H1 (cell line): ENCODE data around the gene CHAC2. TPM values are rescaled to one million over a fixed set of nuclear protein-coding genes. Genes with fewer than 3 reads are reported as not detected.
A peak's percentile ranks its signal among the peaks of the same experiment; 100 is the strongest.
"Not testable (repeated sequence)": the region's sequence is repeated elsewhere in the genome, so short reads cannot be mapped to it uniquely, and the experiment has no call there.

Source experiments
- CTCF ChIA-PET: fragments of 300-600 bp; sonication (Branson Sonifier 250); formaldehyde crosslinking; loops from one replicate; lab custom pipeline; 2021; ENCODE audit not compliant: partially characterized antibody; lab: Charles Lee
- POLR2A ChIA-PET: fragments of 300-600 bp; sonication (Branson Sonifier 250); formaldehyde crosslinking; loops from one replicate; lab custom pipeline; 2021; ENCODE audit warnings: inconsistent platforms; ENCODE audit not compliant: partially characterized antibody; lab: Charles Lee
- DNase-seq, 2 experiments: peaks; one replicate each; pipeline versions ENCODE4 v3.0.0 to v3.0.0-alpha.2; 2010 to 2022; ENCODE audit warnings: low spot score in 2 of 2, low read depth in 1 of 2, mixed read lengths in 1 of 2
- FAIRE-seq: peaks from 2 replicates; lab custom pipeline; 2011; peaks lifted over from hg19 to GRCh38; lab: Jason Lieb, UNC
- H2AFZ ChIP-seq: 2 replicates; pipeline ENCODE4 v1.8.1; 2012; ENCODE audit warnings: low read length, inconsistent platforms
- H2AK5ac ChIP-seq: 2 replicates; pipeline ENCODE4 v1.6.1; 2013; ENCODE audit warnings: low read depth, low read length
- H2BK120ac ChIP-seq: replicated peaks from 2 replicates; pipeline ENCODE3; 2013; ENCODE audit warnings: low read depth, low read length, inconsistent platforms
- H2BK12ac ChIP-seq: 2 replicates; pipeline ENCODE4 v1.6.1; 2013; ENCODE audit warnings: low read depth, low read length
- H2BK15ac ChIP-seq: 2 replicates; pipeline ENCODE4 v1.6.1; 2013; ENCODE audit warnings: low read length
- H2BK20ac ChIP-seq: 2 replicates; pipeline ENCODE4 v1.6.1; 2013; ENCODE audit warnings: low read length
- H2BK5ac ChIP-seq: 2 replicates; pipeline ENCODE4 v1.6.1; 2013; ENCODE audit warnings: low read depth, low read length
- H3K14ac ChIP-seq: 2 replicates; pipeline ENCODE4 v1.6.1; 2013; ENCODE audit warnings: inconsistent platforms; ENCODE audit not compliant: insufficient read length
- H3K18ac ChIP-seq: 2 replicates; pipeline ENCODE4 v1.6.1; 2013; ENCODE audit warnings: low read length; ENCODE audit errors: extremely low read depth
- H3K23ac ChIP-seq: 2 replicates; pipeline ENCODE4 v1.6.1; 2013; ENCODE audit warnings: inconsistent platforms; ENCODE audit not compliant: insufficient read length
- H3K23me2 ChIP-seq: 2 replicates; pipeline ENCODE4 v1.6.1; 2013; ENCODE audit warnings: low read depth, low read length
- H3K27ac ChIP-seq: 2 replicates; pipeline ENCODE4 v1.6.1; 2011; ENCODE audit warnings: low read depth, low read length, inconsistent platforms
- H3K27me3 ChIP-seq, 4 experiments: replicated peaks in 1 of 4; 1 replicate in 1 of 4; 2 replicates in 3 of 4; pipeline versions ENCODE4 v1.6.1 to v1.8.1; 2011 to 2013; ENCODE audit warnings: low read length in 3 of 4, mild to moderate bottlenecking in 3 of 4, inconsistent platforms in 2 of 4, mixed read lengths in 2 of 4, moderate library complexity in 1 of 4; ENCODE audit not compliant: control insufficient read depth in 3 of 4, insufficient read depth in 3 of 4; ENCODE audit errors: extremely low read depth in 1 of 4
- H3K36me3 ChIP-seq, 4 experiments: 2 replicates each; pipeline versions ENCODE4 v1.6.1 to v1.8.1; 2011 to 2013; ENCODE audit warnings: mild to moderate bottlenecking in 4 of 4, low read length in 3 of 4, moderate library complexity in 2 of 4, control low read depth in 1 of 4, inconsistent platforms in 1 of 4; ENCODE audit not compliant: insufficient read depth in 4 of 4, control insufficient read depth in 2 of 4
- H3K4ac ChIP-seq: replicated peaks from 2 replicates; pipeline ENCODE3; 2013; ENCODE audit warnings: low read length, low read depth, mixed read lengths, inconsistent platforms; ENCODE audit not compliant: insufficient read length
- H3K4me1 ChIP-seq, 4 experiments: replicated peaks in 1 of 4; 1 replicate in 1 of 4; 2 replicates in 3 of 4; pipeline versions ENCODE4 v1.6.1 to v1.8.1; 2011 to 2013; ENCODE audit warnings: low read length in 3 of 4, inconsistent platforms in 2 of 4, mixed read lengths in 1 of 4; ENCODE audit not compliant: insufficient read depth in 4 of 4, control insufficient read depth in 3 of 4
- H3K4me2 ChIP-seq, 2 experiments: 2 replicates each; pipeline versions ENCODE4 v1.6.1 to v1.8.1; 2011 to 2013; ENCODE audit warnings: low read depth in 2 of 2, low read length in 2 of 2, control low read depth in 1 of 2, inconsistent platforms in 1 of 2, mild to moderate bottlenecking in 1 of 2; ENCODE audit not compliant: insufficient read depth in 1 of 2
- H3K4me3 ChIP-seq, 4 experiments: fragments of 200-600, 300-600 bp in 1 of 4; sonication (generic), shearing (Covaris generic), sonication (Bioruptor Twin) in 1 of 4; 2 replicates each; pipeline versions ENCODE4 v1.5.1 to v1.8.1; 2011 to 2016; ENCODE audit warnings: low read length in 4 of 4, low read depth in 3 of 4, control low read depth in 2 of 4, inconsistent platforms in 2 of 4, mild to moderate bottlenecking in 2 of 4, mixed read lengths in 1 of 4, moderate library complexity in 1 of 4; ENCODE audit not compliant: insufficient read depth in 2 of 4; ENCODE audit errors: extremely low read depth in 1 of 4
- H3K56ac ChIP-seq: replicated peaks from 2 replicates; pipeline ENCODE3; 2013; ENCODE audit warnings: low read depth, mild to moderate bottlenecking, mixed read lengths, low read length, inconsistent platforms; ENCODE audit not compliant: insufficient read length
- H3K79me1 ChIP-seq: 2 replicates; pipeline ENCODE4 v1.6.1; 2013; ENCODE audit warnings: low read depth, low read length, control low read depth
- H3K79me2 ChIP-seq, 2 experiments: 2 replicates each; pipeline versions ENCODE4 v1.6.1 to v1.8.1; 2012 to 2013; ENCODE audit warnings: low read length in 2 of 2, mild to moderate bottlenecking in 2 of 2, inconsistent platforms in 1 of 2; ENCODE audit not compliant: insufficient read depth in 2 of 2, control insufficient read depth in 1 of 2
- H3K9ac ChIP-seq, 4 experiments: replicated peaks in 1 of 4; 1 replicate in 1 of 4; 2 replicates in 3 of 4; pipeline versions ENCODE4 v1.6.1 to v1.8.1; 2011 to 2013; ENCODE audit warnings: low read depth in 3 of 4, low read length in 3 of 4, control low read depth in 2 of 4, mild to moderate bottlenecking in 2 of 4, moderate library complexity in 2 of 4, inconsistent platforms in 1 of 4; ENCODE audit errors: extremely low read depth in 1 of 4
- H3K9me3 ChIP-seq, 2 experiments: 2 replicates each; pipeline versions ENCODE4 v1.6.1 to v1.8.1; 2012 to 2013; ENCODE audit warnings: mild to moderate bottlenecking in 2 of 2, moderate library complexity in 2 of 2, control low read depth in 1 of 2, inconsistent platforms in 1 of 2, low read depth in 1 of 2, low read length in 1 of 2, mixed read lengths in 1 of 2; ENCODE audit not compliant: insufficient read depth in 2 of 2
- H4K20me1 ChIP-seq, 2 experiments: replicated peaks in 1 of 2; 2 replicates each; pipeline versions ENCODE3 to v1.8.1; 2011 to 2013; ENCODE audit warnings: inconsistent platforms in 2 of 2, low read length in 2 of 2, mild to moderate bottlenecking in 1 of 2; ENCODE audit not compliant: insufficient read depth in 2 of 2, control insufficient read depth in 1 of 2
- H4K5ac ChIP-seq: 2 replicates; pipeline ENCODE4 v1.6.1; 2013; ENCODE audit warnings: low read length, low read depth, mixed read lengths, inconsistent platforms; ENCODE audit not compliant: insufficient read length
- H4K8ac ChIP-seq: 2 replicates; pipeline ENCODE4 v1.8.0; 2013; ENCODE audit warnings: mild to moderate bottlenecking, moderate library complexity, low read length, inconsistent platforms; ENCODE audit not compliant: insufficient read depth; ENCODE audit errors: extremely low read depth
- H4K91ac ChIP-seq: replicated peaks from 2 replicates; pipeline ENCODE3; 2013; ENCODE audit warnings: low read length, mixed read lengths, inconsistent platforms; ENCODE audit not compliant: insufficient read length
- RAD21 ChIP-seq, 2 experiments: IDR thresholded peaks in 1 of 2; conservative IDR thresholded peaks in 1 of 2; 2 replicates each; pipeline ENCODE4 v1.6.1; 2011; ENCODE audit warnings: low read depth in 2 of 2, low read length in 2 of 2, improper control_type of control experiment in 1 of 2, inconsistent platforms in 1 of 2, mild to moderate bottlenecking in 1 of 2, moderate library complexity in 1 of 2
- WGBS, 2 experiments: shearing (Covaris generic) in 1 of 2; methylation state at CpG; one replicate each; pipeline versions ENCODE4 v1.1.6 to v1.1.7; 2013 to 2015; ENCODE audit warnings: low lambda C conversion rate in 2 of 2, mixed read lengths in 2 of 2, inconsistent platforms in 1 of 2, low coverage in 1 of 2, missing lambda C conversion rate in 1 of 2; ENCODE audit not compliant: insufficient replicate concordance in 2 of 2, insufficient coverage in 1 of 2, insufficient read length in 1 of 2; ENCODE audit errors: extremely low coverage in 1 of 2, missing lambda C conversion rate in 1 of 2; 5-methylcytosine and 5-hydroxymethylcytosine counted together
- polyA plus RNA-seq, 7 experiments: library from polyadenylated mRNA; depleted of rRNA in 3 of 7; stranded (reverse) in 5 of 7; unstranded in 2 of 7; fragments of >200 nt in 5 of 7; fragments of 200-250 nt in 2 of 7; gene quantifications; 1 replicate in 5 of 7; 2 replicates in 1 of 7; 4 replicates in 1 of 7; pipeline versions ENCODE4 v1.2.1 to v1.2.3, GENCODE V29; 2011 to 2013; ENCODE audit warnings: missing spikeins in 2 of 7, mixed read lengths in 2 of 7
- total RNA-seq: library from RNA; stranded (reverse); fragmentation: NEBNext Ultra II Directional; extraction: Animal tissue kit (Norgen Biotek cat#: 25700); gene quantifications from 2 replicates; pipeline ENCODE4 v1.2.1, GENCODE V29; 2021
- TF ChIP-seq, protein P1 (sequence below), 3 experiments: IDR thresholded peaks; 1 replicate in 2 of 3; 2 replicates in 1 of 3; pipeline versions ENCODE4 v1.5.1 to v1.6.1; 2011; ENCODE audit warnings: low read length in 3 of 3, mild to moderate bottlenecking in 3 of 3, inconsistent platforms in 2 of 3, low read depth in 1 of 3, moderate library complexity in 1 of 3; ENCODE audit not compliant: insufficient read depth in 1 of 3; ENCODE audit errors: control extremely low read depth in 1 of 3

CHAC2 gene
- total and polyA plus RNA-seq, 2 of the 8 experiments (the other 6 are each of a cell fraction or from before 2014, with no cell fraction given): 5.4 to 11.2 TPM

DNA sequence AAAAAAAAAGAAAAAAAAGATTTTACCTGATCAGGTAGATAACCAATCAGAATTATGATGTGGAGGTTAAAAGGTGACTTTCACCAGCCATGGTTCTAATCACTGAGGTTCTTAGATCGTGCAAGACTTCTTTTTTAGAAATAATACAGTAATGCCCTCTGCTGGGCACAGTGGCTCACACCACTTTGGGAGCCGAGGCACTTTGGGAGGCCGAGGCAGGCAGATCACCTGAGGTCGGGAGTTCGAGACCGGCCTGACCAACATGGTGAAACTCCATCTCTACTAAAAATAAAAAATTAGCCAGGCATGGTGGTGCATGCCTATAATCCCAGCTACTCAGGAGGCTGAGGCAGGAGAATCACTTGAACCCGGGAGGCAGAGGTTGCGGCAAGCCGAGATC lies 56.0 kb downstream of the CHAC2 start:
- H3K36me3 ChIP-seq, H3K79me2 ChIP-seq, H3K4me3 ChIP-seq, H2BK20ac ChIP-seq, H3K56ac ChIP-seq, H3K23me2 ChIP-seq, H3K4me1 ChIP-seq, H2BK12ac ChIP-seq, H2AFZ ChIP-seq, H4K91ac ChIP-seq, H3K79me1 ChIP-seq, H4K8ac ChIP-seq, H2BK120ac ChIP-seq, H4K20me1 ChIP-seq, H3K23ac ChIP-seq, H3K4ac ChIP-seq, H3K4me2 ChIP-seq, H3K9ac ChIP-seq, H3K9me3 ChIP-seq, H2BK15ac ChIP-seq, H4K5ac ChIP-seq, H3K14ac ChIP-seq, H2BK5ac ChIP-seq, DNase-seq, H2AK5ac ChIP-seq, CTCF ChIA-PET, H3K27me3 ChIP-seq, H3K18ac ChIP-seq: not testable (repeated sequence)
- 92% methylated on average over 9 of the region's 9 CpGs; no CpG with 5 or more reads in 1 of the 2 experiments for WGBS, 2 experiments
- TF ChIP-seq RAD21 (IDR thresholded peaks at IDR 0.05 in 1 of 2, conservative IDR thresholded peaks at IDR 0.05 in 1 of 2; ENCODE audit: low read depth in 2 of 2, low read length in 2 of 2): peak; percentile 36 to 55
- TF ChIP-seq, protein P1, sequence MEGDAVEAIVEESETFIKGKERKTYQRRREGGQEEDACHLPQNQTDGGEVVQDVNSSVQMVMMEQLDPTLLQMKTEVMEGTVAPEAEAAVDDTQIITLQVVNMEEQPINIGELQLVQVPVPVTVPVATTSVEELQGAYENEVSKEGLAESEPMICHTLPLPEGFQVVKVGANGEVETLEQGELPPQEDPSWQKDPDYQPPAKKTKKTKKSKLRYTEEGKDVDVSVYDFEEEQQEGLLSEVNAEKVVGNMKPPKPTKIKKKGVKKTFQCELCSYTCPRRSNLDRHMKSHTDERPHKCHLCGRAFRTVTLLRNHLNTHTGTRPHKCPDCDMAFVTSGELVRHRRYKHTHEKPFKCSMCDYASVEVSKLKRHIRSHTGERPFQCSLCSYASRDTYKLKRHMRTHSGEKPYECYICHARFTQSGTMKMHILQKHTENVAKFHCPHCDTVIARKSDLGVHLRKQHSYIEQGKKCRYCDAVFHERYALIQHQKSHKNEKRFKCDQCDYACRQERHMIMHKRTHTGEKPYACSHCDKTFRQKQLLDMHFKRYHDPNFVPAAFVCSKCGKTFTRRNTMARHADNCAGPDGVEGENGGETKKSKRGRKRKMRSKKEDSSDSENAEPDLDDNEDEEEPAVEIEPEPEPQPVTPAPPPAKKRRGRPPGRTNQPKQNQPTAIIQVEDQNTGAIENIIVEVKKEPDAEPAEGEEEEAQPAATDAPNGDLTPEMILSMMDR (IDR thresholded peaks at IDR 0.05; ENCODE audit: control extremely low read depth in 1 of 3, insufficient read depth in 1 of 3, low read depth in 1 of 3, low read length in 3 of 3): peak in 2 of 3 experiments; percentile 26 to 33; a peak in 2 of 4 replicates
- TF ChIP-seq, all 59 proteins: peak for 2; not testable (repeated sequence) for 57
- H3K27ac ChIP-seq, POLR2A ChIA-PET, FAIRE-seq: not testable (repeated sequence)
